Suppressor macrophage (primary cell): ENCODE results near the gene KRTAP10-1.

ENCODE experiments used
- DNase-seq, 4 experiments: peaks; one replicate each; pipeline ENCODE4 v3.0.0-alpha.2; 2020 to 2022

Gene KRTAP10-1

DNA sequence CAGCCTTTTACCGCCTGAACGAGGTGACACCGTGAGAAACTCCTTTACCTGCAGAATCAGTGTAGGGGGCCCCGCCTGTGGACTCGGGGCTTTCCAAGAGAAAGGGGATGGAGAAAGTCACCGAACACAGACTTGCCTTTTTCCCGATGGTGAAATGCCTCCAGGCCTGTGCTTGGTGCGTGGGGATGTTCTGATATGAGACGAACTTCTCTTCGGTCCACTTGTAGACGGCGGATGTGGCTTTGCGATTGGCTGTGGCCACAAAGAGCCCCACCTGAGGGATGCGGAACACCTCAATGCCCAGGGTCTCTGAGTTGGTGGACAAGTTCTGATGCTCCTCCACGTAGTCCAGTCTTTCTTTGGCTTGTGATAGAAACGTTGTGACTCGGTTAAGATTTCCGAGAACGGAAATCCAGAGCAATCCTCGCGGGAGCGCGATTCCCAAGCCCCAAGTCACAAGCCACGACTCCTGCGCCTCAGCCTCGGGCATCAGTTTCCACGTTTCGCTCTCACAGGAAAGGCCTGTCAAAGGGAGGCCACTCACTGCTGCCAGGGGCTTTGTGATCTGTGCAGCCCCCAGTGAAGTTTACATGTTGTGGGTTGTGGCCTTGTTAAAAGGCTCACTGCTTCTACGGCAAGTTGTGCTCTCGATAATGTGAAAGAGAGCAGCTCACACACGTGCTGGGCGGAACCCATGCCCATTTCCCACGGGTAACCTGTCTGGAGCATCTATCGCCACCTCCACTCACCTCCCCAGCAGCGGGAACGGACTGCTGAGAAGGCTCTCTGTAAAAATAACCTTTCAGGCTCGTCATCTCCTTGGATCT lies 12.6 kb downstream of the KRTAP10-1 start:
- no peak for DNase-seq

DNA sequence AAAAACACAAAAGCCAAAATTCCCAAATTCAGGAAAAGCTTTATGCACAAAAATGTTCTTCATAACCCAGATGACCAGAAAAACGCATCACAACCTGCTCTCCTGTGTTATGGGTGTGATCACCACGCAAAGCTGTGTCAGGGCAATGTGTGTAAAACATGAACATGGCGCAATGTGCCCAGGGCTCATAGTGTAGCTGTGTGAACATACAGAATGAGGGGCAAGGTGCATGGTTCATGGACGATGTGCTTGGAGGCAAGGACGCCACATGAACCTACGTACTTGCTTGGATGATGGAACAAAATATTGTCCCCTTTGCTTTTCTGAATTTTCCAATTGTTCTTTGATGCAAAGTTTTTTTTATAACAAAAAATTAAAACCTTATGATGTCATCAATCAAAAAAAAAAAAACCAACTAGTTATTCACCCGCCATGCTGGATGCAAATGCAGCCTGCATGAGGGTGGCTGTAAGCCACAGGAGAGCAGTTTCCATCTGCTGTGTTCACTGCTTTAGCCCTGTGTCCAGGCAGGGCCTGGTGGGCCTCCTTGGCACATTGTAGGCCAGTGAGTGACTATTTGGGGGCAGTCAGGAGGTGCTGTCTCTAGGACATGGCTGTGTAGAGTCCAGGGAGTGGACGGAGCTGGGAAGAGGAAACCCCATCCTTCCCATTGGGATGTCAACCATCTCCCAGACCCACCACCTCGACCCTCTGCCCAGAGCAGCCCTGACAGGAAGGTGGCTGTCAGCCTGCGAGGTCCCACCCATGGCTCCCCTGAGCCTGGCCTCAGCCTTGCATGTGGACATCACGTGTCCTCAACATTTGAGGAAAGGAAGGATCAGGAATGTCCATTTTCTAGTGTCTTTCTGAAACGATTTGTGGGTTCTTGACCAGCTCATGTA lies 13.6 kb downstream of the KRTAP10-1 start:
- DNase-seq, result no peak

DNA sequence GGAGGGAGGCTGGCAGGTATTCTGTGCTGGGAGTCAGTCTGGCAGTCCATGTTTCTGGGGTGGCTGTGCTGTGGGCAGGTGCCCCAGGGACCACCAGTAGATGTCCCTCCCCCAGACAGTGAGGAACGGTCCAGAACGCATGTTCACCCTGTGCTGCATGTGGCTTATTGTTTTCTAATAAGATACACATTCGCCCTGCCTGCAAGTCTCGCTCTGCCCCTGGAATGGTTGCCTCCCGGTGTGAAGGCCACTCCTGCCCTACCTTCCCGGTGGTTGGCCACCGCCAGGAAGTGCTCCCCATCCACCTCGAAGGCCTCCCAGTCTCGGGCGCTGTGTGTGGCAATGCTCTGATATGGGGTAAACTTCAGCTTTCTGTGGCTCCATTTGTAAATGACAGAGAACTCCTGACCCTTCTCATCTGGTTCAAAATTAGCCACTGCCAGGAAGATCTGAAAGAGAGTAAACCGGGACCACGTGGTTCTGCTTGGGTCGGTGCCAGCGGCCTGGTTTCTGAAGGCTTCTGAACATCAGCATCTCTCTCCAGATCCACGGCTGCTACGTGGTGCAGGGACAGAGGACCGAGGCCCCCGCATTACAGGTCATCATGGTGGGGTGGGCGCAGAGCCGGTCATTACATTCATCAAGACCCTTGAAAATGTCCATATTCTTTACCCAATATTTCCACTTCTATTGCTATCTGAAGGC lies 14.5 kb downstream of the KRTAP10-1 start:
- no peak for DNase-seq

DNA sequence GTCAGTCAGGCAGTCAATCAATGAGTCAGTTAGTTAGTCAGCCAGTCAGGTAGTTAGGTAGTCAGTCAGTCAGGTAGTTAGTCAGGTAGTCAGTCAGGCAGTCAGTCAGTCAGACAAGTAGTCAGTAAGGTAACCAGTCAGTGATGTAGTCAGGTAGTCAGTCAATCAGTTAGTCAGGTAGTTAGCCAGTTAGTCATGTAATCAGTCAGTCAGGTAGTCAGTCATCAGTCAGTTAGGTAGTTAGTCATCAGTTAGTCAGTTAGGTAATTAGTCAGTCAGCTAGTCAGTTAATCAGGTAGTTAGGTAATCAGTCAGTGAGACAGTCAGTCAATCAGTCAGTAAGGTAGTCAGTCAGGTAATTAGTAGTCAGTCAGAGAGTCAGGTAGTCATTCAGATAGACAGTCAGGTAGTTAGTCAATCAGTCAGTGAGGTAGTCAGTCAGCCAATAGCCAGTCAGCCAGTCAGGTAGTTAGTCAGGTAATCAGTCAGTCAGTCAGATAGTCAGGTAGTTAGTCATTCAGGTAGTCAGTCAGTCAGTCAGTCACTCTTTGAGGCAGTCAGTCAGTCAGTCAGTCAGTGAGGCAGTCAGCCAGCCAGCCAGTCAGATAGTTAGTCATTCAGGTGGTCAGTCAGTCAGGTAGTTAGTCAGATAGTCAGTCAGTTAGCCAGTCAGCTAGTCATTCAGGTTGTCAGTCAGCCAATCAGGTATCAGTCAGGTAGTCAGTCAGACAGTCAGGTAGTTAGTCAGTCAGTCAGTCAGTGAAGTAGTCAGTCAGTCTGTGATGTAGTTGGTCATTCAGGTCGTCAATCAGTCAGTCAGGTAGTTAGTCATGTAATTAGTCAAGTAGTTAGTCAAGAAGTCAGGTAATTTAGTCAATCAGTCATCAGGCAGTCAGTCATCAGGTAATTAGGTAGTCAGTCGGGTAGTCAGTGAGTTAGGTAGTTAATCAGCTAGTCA lies 15.3 kb downstream of the KRTAP10-1 start:
- no peak for DNase-seq

DNA sequence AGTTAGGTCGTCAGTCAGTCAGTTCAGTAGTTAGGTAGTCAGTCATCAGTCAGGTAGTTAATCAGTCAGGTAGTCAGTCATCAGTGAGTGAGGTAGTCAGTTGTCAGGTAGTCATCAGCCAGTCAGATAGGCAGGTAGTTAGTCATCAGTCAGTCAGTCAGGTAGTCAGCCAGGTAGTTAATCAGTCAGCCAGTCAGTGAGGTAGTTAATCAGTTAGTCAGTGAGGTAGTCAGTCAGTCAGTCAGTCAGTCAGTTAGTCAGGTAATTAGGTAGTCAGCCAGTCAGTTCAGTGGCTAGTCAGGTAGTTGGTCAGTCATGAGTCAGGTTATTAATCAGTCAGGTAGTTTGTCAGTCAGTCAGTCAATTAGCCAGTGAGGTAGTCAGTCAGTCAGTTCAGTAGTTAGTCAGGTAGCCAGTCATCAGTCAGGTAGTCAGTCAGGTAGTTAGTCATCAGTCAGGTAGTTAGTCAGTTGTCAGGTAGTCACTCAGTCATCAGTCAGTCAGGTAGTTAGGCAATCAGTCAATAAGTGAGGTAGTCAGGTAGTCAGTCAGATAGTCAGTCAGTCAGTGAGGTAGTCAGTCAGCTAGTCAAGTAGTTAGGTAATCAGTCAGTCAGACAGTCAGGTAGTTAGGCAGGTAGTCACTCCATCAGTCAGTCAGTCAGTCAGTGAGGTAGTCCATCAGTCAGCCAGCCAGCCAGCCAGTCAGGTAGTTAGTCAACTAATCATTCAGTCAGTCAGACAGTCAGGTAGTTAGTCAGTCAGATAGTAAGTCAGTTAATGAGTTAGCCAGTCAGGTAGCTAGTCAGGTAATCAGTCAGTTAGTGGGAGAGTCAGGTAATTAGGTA lies 16.2 kb downstream of the KRTAP10-1 start:
- DNase-seq, result no peak

GRCh38 chr21:44522753-44523204 lies 17.2 kb downstream of the KRTAP10-1 start:
- no peak for DNase-seq

DNA sequence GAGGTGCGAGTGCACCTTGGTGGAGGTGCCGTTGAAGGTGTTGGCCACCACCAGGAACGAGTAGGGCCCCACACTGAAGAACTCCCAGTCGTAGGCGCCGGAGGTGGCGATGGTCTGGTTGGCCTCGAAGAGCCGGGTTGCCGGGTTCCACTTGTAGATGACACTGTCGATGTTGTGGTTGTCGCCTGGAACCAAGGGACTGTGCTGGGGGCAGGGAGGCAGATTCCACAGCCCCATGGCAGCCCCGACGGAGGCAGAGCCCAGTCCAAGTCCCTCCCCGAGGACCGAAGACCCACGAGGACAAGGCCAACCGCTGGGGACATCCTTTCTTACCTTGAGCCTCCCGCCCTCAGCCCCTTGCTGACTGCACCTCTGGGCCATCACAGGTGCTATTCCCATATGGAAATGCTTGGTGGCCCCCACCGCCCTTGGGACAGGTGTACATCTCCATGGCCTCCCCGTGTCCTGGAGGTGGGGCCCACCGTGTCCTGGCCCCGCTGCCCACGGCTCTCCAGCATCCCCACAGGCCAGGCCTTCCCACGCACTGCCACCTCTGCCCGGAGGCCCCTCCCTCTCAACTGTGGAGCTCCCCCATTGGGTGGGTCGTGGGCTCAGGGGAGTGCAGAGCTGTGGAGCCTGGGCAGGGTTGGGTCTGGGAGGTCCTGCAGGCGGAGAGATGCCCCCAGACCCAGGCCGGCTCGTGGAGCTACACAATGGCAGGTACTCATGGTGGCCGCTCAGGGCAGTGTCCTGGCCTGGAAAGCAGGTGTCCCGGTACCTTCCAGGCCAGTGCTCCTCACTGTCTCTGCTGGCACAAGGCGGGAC lies 17.9 kb downstream of the KRTAP10-1 start:
- no peak for DNase-seq

DNA sequence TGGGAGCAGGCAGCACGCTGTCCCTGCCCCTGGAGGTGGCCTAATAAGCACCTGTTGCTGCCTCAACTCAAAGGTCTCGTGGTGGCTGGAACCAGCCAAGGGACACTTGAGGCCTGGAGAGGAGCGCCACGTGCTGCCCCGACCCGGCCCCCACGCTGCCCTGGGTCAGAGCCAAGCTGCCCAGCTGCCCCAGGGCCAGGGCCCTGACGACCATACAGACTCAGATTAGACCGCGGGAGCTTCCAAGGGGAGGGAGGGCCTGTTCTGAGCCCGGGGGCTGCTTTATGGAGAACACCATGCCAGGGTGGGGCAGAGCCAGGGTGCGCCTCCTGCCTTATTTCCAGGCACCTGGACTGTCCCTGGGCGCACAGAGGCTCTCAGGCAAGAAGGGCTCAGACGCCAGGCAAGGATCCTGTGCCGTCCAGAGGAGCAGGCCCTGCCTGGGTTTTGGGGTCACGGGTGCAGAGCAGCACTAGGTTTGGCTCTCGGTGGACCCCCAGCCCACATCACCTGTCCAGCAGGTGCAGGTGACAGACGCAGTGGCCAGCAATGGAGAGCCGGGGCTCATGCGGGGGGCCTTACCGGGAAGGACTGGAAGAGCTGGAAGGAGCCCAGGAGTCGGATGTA lies 18.6 kb downstream of the KRTAP10-1 start:
- DNase-seq, result no peak

GRCh38 chr21:44520326-44521300 lies 19.4 kb downstream of the KRTAP10-1 start:
- no peak for DNase-seq

DNA sequence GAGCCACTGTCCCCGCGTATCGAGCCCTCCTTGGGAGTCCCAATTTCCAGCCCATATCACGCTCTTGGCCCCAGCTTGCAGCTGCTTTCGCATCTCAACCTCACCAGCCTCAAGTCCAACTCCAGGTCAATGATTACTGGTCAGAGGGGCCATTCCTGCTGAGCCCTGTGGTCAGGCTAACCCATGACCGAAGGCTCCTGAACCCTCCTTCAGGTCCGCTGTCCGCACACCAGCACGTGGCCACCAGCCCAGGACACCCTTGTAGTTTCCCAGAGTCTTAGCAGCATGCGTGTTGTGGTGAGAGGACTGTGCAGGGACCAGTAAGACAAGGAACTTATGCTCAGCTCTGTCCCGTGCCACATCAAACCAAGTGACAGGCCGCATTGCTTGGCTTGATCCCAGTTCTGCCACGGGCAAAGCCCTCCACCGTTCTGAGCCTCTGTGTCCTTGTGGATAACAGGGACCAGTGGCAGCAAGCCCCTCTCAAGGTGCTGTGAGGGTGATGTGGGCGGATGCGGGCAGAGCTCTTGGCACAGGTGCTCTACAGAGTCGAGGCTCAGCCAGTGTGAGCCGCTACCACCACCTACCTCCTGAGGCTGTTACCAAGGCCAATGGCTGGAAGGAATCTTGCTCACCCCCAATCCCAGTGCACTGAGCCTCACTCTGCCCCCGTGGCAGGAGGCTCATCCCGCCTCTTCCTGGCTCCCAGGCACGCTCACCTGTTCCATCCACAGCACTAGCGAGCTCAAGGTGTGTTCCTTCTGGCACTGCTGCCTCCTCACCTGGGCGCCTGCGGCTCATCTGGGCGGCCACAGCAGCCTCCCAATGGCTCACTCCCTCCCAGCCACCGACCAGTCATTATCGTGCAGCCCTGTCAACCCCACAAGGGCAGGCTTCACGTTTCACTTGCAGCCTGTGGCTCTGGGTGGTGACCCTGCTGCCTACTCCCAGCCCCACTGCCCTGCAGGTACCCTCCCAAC lies 20.4 kb downstream of the KRTAP10-1 start:
- no peak for DNase-seq

DNA sequence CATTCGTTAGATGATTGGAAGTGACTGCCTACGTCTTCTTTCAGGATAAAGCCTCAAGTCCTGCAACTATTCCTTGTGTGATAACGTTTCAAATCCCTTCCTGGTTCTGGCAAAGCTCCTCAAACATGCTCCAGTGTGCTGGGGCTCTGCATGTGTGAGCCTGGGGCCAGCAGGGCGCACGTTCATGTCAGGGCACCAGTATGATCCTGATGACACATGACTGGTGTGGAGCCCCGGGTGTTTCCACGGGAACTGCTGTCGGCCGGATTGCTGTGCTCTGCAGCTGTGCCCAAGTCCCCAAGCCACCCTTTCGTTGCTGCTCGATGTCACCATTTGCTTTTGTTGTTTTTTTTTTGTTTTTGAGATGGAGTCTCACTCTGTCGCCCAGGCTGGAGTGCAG lies 21.3 kb downstream of the KRTAP10-1 start:
- DNase-seq, result no peak

GRCh38 chr21:44517175-44517899 lies 22.7 kb downstream of the KRTAP10-1 start:
- no peak for DNase-seq

GRCh38 chr21:44516828-44517174 lies 23.2 kb downstream of the KRTAP10-1 start:
- no peak for DNase-seq

- DNase-seq, result no peak
Measured at GRCh38 chr21:44516342-44516741, 23.7 kb downstream of the KRTAP10-1 start.

- DNase-seq, result no peak
Measured at GRCh38 chr21:44515359-44516165, 24.4 kb downstream of the KRTAP10-1 start.
